IPS DF 19.7 (cell line): Measurements from ENCODE around the gene WNT6.
A peak's percentile ranks its signal among the peaks of the same experiment; 100 is the strongest.

Experiments used
- DNase-seq: peaks from one replicate; pipeline ENCODE4 v3.0.0-alpha.2; 2013; ENCODE audit warnings: low read depth, low spot score

The WNT6 gene

DNA sequence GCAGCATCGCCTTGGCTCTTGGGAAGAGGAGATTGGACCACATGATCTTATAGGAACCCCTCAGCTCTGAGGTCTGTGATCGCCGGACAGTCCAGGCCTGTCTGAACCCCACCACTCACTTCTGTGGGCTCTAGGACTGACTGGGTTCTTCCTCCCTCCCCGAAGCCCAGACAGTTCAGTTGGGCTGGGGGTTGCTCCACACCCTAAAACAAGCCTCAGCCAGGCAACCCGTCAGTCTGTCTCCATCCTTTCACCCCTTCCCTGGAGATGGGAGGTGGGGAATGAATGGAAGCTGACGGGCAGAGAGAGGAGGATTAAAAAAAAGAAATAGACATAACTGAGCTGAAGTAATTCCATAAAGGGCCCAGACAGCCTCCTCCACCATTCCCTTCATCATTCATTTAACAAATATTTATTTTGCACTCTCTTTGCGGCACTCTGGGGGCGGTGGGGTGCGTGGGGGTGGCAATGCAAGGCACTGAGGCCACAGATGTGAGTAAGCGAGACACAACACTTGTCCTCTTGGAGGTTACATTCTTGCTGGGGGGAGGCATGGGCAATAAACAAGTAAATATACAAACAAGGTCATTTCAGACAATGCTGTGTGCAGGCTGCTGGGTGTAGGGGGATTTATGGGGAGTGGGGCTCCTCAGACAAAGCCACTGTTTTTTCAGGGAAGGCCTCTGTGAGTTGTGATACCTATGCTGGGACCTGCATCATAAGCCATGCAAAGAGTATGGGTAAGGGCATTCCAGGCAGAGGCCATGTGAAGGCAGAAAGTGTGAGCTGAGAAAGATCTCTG, 33.9 kb downstream of the WNT6 start:
- DNase-seq = no peak

DNA sequence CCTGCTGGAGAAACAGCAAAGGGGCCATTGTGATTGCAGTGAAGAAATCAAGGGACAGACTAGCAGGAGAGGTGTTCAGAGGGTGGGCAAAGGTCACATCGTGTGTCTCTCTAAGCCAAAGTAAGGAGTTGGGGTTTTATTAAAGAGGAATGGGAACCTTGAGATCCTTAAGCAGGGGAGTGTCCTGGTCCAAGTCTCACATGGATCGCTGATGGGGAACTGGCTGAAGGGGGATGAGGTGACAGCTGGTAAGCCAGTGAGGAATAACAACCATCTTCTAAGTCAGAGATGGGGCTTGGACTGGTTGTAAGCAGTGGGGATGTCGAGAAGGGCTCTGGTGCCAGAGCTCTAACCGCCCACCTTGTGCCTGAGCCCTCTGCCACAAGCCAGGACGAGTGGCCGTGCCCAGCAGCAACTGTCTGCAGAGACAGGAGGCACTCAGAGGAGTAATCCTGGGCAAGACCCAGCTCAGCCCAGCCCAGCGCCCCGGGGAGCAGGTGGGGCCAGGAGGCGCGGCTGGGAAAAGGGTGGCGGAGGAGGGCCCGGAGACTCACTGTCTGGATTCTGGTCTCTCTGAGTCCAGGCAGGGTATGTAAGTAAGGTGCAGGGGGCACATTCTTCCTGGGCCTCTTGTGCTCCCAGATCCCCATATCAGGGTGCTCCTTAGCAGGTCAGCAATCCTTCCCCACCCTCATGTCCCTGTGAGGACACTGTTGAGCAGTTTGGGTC, 34.7 kb downstream of the WNT6 start:
- no peak for DNase-seq

DNA sequence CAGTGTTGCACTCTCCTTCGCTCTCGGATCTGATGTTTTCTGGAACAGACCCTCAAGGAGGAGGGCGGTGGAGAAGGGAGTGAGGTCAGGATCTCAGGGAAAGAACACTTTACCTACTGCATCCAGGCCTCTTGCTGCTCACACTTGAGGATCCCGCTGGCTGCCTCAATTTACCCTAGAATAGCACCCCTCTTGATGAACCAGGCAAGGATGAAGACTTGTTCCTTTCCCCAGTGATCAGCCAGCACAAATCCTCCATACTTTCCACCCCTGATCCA, 35.2 kb downstream of the WNT6 start:
- DNase-seq = no peak

DNA sequence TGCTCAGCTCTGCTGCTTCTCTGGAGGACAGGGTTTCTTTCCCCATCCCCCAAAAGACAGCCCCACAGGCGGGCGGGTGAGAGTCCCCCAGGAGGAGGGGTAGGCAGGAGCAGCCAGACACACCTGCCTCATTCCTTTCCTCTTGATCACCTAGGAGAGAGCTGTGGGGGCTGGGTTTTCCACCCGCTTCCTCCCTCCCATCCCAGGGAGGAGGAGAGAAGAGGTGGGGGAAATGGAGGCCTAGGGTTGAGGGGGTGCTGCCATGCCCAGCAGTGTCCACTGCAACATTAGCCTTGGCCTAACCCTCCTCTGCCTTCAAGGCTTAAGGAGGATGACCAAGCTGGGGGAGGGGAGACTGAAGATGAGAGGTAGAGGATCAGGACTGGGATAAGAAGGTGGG, 35.7 kb downstream of the WNT6 start:
- DNase-seq = no peak

DNA sequence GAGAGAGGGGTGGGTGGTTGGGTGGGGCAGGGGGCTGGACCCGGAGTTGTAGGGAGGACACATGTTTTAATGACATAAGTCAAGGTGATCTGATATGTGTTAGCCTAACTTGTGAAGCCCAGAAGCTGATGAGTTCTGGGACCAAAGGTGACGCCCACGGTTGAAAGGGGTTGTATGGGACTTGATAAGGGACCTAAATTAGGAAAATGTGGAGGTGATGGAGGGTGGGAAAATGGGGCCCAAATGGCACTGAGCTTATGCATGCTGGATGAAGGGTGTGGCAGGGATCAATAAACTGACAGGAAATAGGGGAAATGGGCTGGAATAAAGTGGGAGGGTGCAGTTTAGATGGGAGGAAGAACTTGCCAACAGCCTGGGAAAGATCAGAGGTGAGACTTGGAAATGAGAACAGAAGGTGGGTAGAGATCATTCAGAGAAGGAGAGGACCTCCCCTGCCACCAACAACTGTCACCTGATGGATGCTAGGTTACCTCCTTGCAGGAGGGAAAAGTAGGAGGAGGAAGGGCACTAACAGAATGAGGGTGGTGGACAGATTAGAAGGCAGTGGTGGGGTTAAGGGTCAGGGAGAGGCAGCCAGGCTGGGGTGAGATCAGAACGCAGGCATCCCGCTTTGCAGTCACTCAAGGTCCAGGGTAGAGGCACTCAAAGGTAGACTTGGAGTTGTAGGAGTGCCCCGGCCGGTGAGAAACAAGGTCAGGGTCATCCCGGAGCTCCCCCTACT, 36.3 kb downstream of the WNT6 start:
- DNase-seq = no peak

DNA sequence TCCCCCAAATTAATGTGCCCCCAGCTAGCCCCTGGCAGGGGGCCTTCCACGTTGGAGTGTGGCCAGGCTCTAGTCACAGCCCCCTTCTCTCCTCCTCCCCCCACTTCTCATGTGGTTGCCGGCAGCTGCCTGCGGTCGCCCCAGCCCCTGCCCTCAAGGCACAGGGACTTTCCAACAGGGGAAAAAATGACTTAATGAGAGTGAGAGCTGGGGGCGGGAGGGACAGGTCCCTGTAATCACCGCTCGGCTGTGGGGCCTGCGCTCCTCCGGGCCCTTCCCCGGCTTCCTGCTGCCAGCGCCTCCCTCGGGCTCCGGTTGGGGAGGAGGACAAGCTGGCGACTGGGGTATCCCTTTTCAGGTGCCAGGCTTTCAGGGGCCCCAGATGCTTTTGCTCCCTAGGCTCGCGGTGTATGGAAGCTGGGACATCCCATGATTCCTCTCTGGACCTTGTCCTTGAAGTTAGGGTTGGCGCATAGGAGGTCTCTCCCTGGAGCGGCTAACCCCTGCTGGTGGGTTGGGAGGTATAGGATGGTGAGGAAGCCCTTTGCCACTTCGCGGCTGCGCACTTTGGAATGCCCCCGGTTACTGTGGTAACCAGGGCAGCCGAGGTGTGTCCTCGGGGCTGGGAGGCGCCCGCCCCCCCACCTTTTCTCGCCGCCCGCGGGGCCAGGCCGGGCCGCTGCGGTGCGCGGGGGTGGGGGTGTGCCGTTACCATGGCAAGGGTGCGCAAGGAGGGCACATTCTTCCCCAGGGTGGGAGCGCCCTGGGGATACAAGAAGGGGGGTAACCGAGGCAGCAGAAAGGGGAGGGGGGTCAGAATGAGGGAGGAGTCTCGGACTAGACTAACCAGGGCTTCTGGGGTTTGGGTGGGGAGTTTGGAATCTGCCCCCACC, 37.1 kb downstream of the WNT6 start:
- no peak for DNase-seq

DNA sequence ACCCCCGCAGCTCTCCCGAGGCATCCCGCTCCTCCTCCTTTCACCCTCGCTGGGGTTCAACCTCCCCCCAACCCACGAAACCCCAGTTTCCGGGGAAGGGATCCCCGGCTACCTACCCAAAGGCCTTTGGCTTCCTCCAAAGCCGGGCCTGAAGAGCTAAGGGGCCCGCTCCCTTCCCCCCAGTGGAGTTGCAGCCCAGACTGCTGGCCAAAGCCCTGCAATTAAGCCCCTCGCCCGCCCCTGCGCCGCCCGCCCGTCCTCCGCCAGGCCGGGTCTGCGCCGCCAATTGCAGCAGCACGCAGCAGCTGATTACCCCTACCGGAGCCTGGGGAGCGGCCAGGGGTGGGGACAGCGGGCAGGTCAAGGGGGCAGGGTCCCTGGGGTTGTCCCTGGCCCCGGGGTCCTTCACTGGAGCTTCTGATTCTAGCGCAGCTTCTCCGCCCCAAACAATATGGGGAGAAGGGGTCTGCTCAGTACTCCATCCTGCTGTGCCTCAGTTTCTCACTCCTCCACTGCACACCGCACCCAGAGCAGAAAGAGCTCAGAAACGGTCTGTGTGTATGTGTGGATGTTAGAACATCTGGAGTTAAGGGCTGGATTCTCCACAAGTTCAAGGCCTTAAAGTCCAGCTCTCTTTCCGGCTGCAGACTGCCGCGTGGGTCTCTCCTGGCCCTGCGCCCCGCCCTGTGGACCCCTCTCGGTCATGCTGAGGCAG, 37.9 kb downstream of the WNT6 start:
- no peak for DNase-seq

DNA sequence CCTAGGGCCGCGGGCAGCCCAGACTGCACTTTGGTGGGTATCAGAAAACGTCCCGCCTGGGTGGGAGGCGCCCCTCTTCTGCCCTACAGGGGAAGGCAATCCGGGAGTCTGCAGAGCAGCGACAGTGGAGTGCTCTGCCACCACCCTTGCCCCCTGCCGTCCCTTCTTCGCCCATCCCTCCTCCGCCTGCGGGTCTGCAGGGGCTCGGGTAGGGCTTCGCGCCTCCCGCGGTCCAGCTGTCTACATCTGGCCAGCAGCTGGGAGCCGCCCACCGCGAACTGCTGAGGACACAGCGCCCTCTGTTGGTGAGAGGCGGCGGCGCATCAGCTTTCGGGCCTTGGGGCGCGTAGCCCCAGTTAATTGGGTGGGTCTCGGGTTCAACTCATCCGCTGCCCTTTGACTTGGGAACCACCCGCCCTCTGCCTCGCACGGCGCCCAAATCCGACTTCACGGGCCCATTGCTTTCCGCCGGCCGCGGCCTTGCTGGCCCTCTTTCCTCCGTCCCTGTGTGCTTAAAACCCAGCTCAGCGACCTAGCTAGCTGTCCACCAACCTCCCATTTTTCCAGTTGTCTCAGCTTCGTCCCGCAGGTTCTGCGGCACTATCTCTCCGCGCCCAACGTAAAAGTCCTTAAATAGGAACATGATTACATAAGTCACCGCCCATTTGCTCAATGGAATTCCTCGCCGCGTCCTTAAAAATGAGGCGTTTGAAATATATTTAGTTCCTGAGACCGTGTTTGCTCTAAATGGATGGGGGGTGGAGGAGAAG, 38.7 kb downstream of the WNT6 start:
- no peak for DNase-seq

DNA sequence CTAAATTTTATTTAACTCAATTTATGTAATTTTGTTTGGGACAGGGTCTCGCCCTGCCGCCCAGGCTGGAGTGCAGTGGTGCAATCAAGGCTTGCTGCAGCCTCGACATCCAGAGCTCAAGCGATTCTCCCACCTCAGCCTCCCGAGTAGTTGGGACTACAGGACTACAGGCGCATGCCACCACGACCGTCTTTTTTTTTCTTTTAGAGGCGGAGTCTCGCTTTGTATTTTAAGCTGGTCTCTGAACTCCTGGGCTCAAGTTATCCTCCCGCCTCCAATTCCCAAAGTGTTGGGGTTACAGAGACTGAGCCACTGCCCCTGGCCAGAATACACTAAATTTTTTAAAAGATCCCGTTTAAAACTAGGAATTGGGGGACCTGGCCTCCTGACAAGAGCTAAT, 39.5 kb downstream of the WNT6 start:
- no peak for DNase-seq

DNA sequence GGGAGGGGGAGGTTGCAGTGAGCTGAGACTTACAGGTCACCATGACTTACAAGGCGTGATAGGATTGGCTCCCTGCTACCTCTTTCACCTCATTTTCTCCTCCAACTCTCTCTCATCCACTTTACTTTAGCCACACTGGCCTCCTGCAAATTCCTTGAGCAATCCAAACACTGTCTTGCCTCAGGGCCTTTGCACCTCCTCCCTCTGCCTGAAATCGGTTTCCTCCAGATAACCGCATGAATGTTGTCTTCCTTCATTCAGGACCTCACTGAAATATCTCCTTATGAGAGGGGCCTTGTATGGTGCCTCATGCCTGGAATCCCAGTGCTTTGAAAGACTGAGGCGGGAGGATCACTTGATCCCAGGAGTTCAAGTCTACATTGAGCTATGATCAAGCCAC, 42.8 kb downstream of the WNT6 start:
- no peak for DNase-seq

DNA sequence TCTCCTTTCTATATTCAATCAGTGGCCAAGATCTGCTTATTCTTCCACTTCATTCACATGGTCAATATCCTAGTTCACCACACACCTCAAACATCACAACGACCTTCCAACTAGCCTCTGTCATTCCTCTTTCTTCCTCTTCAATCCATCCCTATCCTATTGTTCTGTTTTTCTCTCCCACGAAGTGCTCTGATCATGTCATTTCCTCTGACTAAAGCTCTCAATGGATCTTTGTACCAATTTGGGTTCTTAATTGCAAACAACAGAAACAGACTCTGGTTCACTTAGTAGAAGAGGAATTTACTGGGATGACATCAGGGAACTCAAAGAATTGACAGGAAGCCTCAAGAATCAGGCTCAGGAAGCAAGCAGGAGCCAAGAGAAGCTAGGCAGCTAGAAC, 44.6 kb downstream of the WNT6 start:
- DNase-seq = no peak

DNA sequence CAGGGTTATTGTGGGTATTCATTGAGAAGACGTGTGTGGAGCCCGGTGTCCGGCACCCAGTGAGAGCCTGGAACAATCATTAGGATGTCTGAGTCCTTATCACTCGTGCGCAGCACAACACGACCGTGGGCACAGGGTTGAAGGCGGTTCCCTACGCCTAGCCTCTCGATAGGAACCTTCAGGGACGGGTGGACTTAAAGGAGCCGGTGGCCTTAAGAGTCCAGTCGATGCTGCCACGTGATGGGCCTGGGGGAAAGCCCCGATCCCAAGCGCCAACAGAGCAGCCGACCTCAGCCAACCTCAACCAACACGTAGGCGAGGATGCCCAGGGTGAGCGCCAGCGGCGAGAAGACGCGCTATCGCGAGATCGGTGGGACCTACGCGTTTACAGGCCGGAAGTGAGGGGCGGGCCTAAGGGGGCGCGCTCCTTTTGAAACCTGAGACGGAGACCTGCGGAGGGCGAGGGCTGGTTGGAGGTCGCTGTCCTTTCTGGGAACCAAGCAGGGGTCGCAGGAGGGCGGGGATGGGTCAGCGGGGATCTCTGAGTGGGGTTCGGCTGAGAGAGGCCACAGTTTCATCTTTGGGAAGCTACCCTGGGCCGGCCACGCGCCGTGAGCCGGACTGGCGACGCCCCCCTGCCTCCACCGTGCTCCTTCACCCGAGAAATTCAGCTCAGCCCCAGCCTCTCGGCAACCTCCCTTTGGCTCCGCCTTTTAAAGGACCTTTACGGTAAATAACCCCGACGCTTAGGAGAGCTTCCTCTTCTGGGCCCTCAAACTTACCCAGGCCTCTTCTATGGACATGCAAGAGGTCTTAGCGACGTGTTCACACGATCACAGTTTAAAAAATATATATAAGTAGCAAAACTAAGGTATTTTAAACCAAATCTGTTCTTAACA, 49.4 kb downstream of the WNT6 start:
- DNase-seq = peak; percentile 78

DNA sequence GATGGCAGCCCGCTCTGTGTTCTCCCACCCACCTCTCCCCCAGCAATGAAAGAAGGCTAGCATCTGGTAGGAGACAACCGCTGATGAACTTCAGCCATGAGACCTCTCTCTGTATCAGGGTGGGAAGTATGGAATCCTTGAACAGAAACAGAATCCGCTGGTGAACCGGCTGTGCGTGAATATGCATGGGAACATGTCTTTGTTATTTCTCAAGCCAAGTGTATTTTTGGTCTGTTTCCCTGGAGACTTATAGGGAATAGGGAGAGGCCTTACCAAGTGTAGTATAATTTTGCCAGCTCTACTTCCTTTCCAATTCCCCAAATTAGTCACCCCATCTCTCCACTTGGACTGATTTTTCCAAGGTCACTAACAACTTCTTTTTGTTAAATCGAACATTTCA, 51.1 kb downstream of the WNT6 start:
- DNase-seq = no peak

DNA sequence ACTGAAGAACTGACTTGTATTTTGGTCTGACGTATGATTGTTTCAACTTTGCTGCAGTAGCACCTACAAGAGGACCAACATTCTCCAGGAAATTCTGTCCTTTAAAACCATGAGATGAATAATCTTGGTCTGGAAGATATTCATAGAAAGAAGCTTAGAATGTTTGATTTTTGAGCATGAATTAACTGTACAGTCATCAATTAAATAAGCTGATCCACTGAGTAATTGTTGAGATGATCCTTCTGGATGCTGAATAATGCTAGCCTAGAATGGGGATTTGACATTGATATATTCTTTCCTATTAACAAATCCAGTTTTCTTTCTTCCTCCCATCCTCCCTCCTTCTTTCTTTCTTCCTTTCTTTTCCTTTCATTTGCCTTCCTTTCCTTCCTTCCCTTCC, 60.9 kb downstream of the WNT6 start:
- no peak for DNase-seq
